Measurements from ENCODE around the gene LMO2.

Gene LMO2

GRCh38 chr11:33835143-33835878 is 56.6 kb downstream of the LMO2 start:
- H3K4me3 ChIP-seq (ENCODE audit: low read length): no peak overlapping the region
- TF ChIP-seq, protein P1, sequence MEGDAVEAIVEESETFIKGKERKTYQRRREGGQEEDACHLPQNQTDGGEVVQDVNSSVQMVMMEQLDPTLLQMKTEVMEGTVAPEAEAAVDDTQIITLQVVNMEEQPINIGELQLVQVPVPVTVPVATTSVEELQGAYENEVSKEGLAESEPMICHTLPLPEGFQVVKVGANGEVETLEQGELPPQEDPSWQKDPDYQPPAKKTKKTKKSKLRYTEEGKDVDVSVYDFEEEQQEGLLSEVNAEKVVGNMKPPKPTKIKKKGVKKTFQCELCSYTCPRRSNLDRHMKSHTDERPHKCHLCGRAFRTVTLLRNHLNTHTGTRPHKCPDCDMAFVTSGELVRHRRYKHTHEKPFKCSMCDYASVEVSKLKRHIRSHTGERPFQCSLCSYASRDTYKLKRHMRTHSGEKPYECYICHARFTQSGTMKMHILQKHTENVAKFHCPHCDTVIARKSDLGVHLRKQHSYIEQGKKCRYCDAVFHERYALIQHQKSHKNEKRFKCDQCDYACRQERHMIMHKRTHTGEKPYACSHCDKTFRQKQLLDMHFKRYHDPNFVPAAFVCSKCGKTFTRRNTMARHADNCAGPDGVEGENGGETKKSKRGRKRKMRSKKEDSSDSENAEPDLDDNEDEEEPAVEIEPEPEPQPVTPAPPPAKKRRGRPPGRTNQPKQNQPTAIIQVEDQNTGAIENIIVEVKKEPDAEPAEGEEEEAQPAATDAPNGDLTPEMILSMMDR (conservative IDR thresholded peaks at IDR 0.05; ENCODE audit: low read length): peak; percentile 54

GRCh38 chr11:33832676-33833075 is 59.2 kb downstream of the LMO2 start:
- no peak for DNase-seq (ENCODE audit: low read depth)
- no peak overlapping the region for H3K4me3 ChIP-seq (ENCODE audit: low read length)
- TF ChIP-seq, protein P1 (conservative IDR thresholded peaks at IDR 0.05; ENCODE audit: low read length): no peak

More at GRCh38 chr11:33835143-33835878, 56.6 kb downstream of the LMO2 start:
- peak; percentile 82 for DNase-seq (ENCODE audit: low read depth)

DNA sequence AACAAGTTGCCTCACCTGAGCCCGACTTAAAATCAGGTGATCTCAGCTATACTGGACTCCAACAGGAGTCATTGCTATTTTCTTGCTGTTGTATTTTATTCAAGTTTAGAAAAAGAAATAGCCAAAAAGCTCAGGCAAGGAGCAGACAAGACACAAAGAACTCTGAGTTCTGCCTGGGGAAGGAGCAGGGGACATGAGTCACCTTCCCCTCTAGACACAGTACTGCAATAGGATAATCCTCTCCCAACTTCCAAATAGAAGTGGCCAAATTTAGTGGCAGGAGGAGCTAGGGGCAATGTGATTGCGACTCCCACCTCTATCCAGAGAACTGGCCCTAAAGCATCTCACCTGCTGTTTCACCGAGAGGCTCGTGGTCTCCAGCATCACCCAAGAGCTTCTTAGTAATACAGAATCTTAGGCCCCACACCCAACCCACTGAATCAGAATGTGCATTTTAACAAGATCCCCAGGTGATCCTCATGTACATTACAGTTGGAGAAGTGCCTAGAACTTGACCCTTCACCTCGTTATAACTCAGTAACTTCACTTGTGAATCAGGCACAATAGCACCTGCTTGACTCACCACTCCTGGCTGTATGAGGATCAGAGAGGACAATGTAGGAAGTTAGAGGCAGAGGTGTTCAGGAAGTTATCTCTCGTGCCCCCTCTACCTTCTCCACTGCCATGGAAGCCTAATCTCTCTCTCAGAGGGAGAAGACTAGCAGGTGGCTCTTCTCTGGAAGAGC is 60.8 kb downstream of the LMO2 start:
- TF ChIP-seq, protein P1 (conservative IDR thresholded peaks at IDR 0.05; ENCODE audit: low read length): no peak
- no peak for DNase-seq (ENCODE audit: low read depth)
- no peak overlapping the region for H3K4me3 ChIP-seq (ENCODE audit: low read length)

DNA sequence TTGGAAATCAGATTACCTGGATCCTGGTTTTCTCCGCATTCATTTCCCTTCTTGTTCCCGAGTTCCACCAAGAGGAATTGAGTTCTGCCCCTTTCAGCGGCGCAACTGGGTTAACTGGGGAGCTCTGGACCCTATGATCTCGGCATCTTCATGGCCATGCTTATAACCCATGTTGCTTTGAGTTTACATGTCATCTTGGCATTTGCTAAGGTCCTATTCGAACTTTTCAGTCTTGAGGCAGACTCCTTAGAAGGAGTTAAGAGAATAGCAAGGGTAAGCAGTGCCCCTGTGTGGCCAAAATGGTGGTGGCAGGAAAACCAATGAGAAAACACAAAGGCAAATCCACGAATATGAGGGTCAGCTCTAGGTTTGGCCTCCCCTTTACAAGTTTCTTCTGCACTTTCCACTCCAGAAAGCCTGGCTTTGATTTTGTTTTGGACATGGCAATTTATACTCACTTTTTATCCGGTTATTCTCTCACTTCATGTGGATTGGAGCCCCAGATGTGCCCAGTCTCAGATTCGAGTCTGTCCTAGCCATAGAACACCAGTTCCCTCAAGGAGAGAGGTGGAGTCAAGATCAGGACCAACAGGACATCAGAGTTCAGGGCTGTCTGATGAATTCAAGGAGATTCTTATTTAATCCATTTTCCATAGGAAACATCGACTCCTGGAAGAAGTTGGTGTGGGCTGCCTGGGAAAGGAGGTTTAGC is 62.3 kb downstream of the LMO2 start:
- TF ChIP-seq, protein P1 (conservative IDR thresholded peaks at IDR 0.05; ENCODE audit: low read length): peak; percentile 91
- peak; percentile 72 for DNase-seq (ENCODE audit: low read depth)

DNA sequence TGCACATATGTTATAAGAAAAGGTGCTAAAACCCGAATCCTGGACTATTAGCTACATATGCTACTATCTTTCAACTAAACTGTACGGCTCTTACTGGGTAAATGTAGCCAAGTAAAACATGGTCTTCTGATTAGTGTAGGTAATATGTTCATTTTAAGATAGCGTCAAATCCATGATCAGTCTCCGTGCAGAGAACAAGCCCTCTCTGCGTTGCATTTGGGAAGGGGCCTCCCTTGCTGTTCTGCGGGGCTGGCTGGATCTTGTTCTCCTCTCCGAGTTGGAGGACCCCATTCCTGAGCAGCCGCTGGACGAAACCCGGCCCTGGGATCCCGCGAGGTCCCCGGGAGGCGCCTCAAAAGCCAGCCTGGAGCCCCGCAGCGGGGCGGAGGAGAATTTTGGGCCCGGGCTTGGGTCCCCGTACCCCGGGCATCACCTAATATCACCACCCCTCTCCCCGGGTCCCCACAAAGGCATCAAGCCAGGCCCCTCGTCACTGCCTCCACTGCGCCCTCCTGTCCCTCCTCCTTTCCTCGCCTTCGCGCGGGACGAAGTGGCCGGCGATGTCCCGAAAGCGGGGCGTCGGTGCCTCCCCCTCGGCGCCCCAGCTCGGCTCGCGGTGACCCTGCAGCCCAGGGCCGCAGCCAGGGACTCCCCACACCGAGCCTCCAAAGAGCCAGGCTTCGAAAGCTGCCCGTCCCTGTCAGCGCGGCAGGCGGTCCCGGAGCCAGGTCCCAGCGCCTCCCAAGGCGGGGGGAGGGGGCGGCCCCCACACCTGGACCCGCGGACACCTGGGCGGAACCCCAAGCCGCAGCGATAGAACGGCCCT is 63.1 kb downstream of the LMO2 start:
- no peak for DNase-seq (ENCODE audit: low read depth)
- H3K4me3 ChIP-seq (ENCODE audit: low read length): peak overlapping the region; percentile 59
- TF ChIP-seq, protein P1 (conservative IDR thresholded peaks at IDR 0.05; ENCODE audit: low read length): no peak

More for the DNA sequence above, 62.3 kb downstream of the LMO2 start:
- peak overlapping the region; percentile 59 for H3K4me3 ChIP-seq (ENCODE audit: low read length)

GRCh38 chr11:33827206-33827605 is 64.7 kb downstream of the LMO2 start:
- TF ChIP-seq, protein P1 (conservative IDR thresholded peaks at IDR 0.05; ENCODE audit: low read length): no peak
- no peak overlapping the region for H3K4me3 ChIP-seq (ENCODE audit: low read length)
- DNase-seq (ENCODE audit: low read depth): no peak

Data from AG10803 (cell line).